Measurements from ENCODE around the gene ABL2. TPM values are rescaled to one million over a fixed set of nuclear protein-coding genes. Genes with fewer than 3 reads are reported as not detected.

ABL2 gene
- total RNA-seq, 4 donors from 2014 or later: 6.8 to 22.2 (median 12.2) TPM

- Histone ChIP-seq H3K9me3 (no peaks in the 10 kb centered on the region), H3K36me3 (peaks cover 26% of the 10 kb centered on the region), H3K27me3 (no peaks in the 10 kb centered on the region), H3K4me3 (no peak overlapping the region), H3K27ac (no peak overlapping the region), H3K4me1 (peaks cover 33% of the 10 kb centered on the region)
- TF ChIP-seq EP300 (IDR thresholded peaks at IDR 0.05): no peak
- no peak for TF ChIP-seq POLR2AphosphoS5 (IDR thresholded peaks at IDR 0.05)
- TF ChIP-seq POLR2A (IDR thresholded peaks at IDR 0.05): no peak
- TF ChIP-seq CTCF (IDR thresholded peaks at IDR 0.05): no peak
- no peak for DNase-seq (ENCODE audit: low spot score in 2 of 2)
- WGBS: 52% methylated on average over 1 of the region's 1 CpG
Measured at GRCh38 chr1:179124873-179125272, 104.6 kb downstream of the ABL2 start.

GRCh38 chr1:179121159-179121938 lies 108.1 kb downstream of the ABL2 start:
- Histone ChIP-seq H3K4me3 (no peak overlapping the region), H3K27ac (no peak overlapping the region), H3K4me1 (peaks cover 7% of the 10 kb centered on the region), H3K36me3 (peaks cover 51% of the 10 kb centered on the region), H3K9me3 (no peaks in the 10 kb centered on the region), H3K27me3 (no peaks in the 10 kb centered on the region)
- no peak for DNase-seq (ENCODE audit: low spot score in 2 of 2)
- WGBS: 85% methylated on average over 7 of the region's 7 CpGs
- no peak for TF ChIP-seq POLR2A (IDR thresholded peaks at IDR 0.05)
- no peak for TF ChIP-seq EP300 (IDR thresholded peaks at IDR 0.05)
- TF ChIP-seq CTCF (IDR thresholded peaks at IDR 0.05): peak; percentile 25 to 68

DNA sequence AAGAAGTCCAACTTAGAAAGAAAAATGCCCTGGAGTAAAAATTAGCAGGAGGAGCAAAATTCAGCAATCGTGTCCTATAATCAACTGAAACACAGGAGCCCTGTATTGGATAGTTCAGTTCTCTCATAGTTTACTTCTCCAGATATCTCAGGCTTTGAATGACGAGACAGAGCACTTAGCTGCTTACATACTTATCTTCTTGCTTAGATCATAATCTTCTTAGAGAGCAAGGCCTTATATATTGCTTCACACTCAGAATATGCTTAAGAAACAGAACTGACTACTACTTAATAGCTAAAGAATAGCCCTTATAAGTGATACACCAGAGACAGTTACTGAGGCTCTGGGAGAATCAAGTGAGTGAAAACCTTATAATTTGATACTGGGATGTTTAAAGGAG lies 108.7 kb downstream of the ABL2 start:
- H3K36me3 ChIP-seq: peaks cover 54% of the 10 kb centered on the region
- H3K27me3 ChIP-seq: no peaks in the 10 kb centered on the region
- DNase-seq (ENCODE audit: low spot score in 2 of 2): no peak
- H3K9me3 ChIP-seq: no peaks in the 10 kb centered on the region
- 64% methylated on average over 2 of the region's 2 CpGs for WGBS
- H3K4me3 ChIP-seq: no peak overlapping the region
- TF ChIP-seq POLR2AphosphoS5 (IDR thresholded peaks at IDR 0.05) (no peak), EP300 (IDR thresholded peaks at IDR 0.05) (no peak), POLR2A (IDR thresholded peaks at IDR 0.05) (no peak), CTCF (IDR thresholded peaks at IDR 0.05) (no peak)
- peaks cover 4% of the 10 kb centered on the region for H3K4me1 ChIP-seq
- no peak overlapping the region for H3K27ac ChIP-seq

DNA sequence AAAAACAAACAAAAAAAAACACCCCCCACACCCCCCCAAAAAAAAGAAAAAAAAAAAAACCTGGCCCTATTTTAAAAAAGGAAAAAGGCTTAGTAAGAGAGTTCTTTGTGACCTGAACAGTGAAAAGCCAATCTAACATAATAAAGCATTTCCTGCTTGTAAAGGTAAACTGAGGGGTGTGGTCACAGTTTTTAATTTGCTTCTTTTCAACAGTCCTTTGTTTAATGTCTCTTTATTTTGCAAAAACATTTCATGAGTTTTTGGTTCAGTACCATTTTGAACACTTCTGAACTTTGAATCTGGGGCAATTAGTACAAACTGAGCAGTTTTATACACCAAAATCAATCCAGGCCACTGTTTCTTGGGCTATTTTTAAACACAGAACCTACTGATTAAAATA lies 110.0 kb downstream of the ABL2 start:
- Histone ChIP-seq H3K36me3 (peaks cover 57% of the 10 kb centered on the region), H3K9me3 (no peaks in the 10 kb centered on the region), H3K27ac (no peak overlapping the region), H3K4me1 (peaks cover 4% of the 10 kb centered on the region), H3K4me3 (no peak overlapping the region), H3K27me3 (no peaks in the 10 kb centered on the region)
- TF ChIP-seq POLR2AphosphoS5 (IDR thresholded peaks at IDR 0.05): no peak
- TF ChIP-seq EP300 (IDR thresholded peaks at IDR 0.05): no peak
- TF ChIP-seq POLR2A (IDR thresholded peaks at IDR 0.05): no peak
- no peak for TF ChIP-seq CTCF (IDR thresholded peaks at IDR 0.05)
- no peak for DNase-seq (ENCODE audit: low spot score in 2 of 2)

GRCh38 chr1:179115181-179115580 lies 114.3 kb downstream of the ABL2 start:
- no peak for TF ChIP-seq POLR2AphosphoS5 (IDR thresholded peaks at IDR 0.05)
- no peak for TF ChIP-seq CTCF (IDR thresholded peaks at IDR 0.05)
- no peak for TF ChIP-seq POLR2A (IDR thresholded peaks at IDR 0.05)
- TF ChIP-seq EP300 (IDR thresholded peaks at IDR 0.05): no peak
- no peak for DNase-seq (ENCODE audit: low spot score in 2 of 2)
- Histone ChIP-seq H3K27ac (no peak overlapping the region), H3K36me3 (peaks cover 59% of the 10 kb centered on the region), H3K9me3 (no peaks in the 10 kb centered on the region), H3K4me1 (no peaks in the 10 kb centered on the region), H3K27me3 (no peaks in the 10 kb centered on the region), H3K4me3 (no peak overlapping the region)
- WGBS: 89% methylated on average over 3 of the region's 3 CpGs
